Smooth muscle cell (in vitro differentiated cells): ENCODE measurements around the gene PHKG2. TPM values are rescaled to one million over a fixed set of nuclear protein-coding genes. Genes with fewer than 3 reads are reported as not detected.

Experiments
- DNase-seq: peaks from one replicate; lab custom pipeline; 2025; ENCODE audit not compliant: unreplicated experiment; lab: John Stamatoyannopoulos, UW
- H2AFZ ChIP-seq: fragments of 200-600 bp; sonication (generic); 2 replicates; pipeline ENCODE4 v1.6.0; 2016; ENCODE audit warnings: antibody characterized with exemption, low read depth, mild to moderate bottlenecking
- H3F3A ChIP-seq: fragments of 200-600 bp; sonication (generic); 2 replicates; pipeline ENCODE4 v1.6.0; 2017; ENCODE audit warnings: antibody characterized with exemption, low read depth
- H3K27ac ChIP-seq: fragments of 200-600 bp; sonication (generic); 2 replicates; pipeline ENCODE4 v1.5.1; 2016; ENCODE audit warnings: low read depth, mild to moderate bottlenecking
- H3K27me3 ChIP-seq: fragments of 200-600 bp; sonication (generic); 2 replicates; pipeline ENCODE4 v1.6.1; 2016; ENCODE audit warnings: low read depth, mild to moderate bottlenecking
- H3K36me3 ChIP-seq: fragments of 200-600 bp; sonication (generic); 2 replicates; pipeline ENCODE4 v1.5.1; 2016; ENCODE audit warnings: low read depth
- H3K4me1 ChIP-seq: fragments of 200-600 bp; sonication (generic); 2 replicates; pipeline ENCODE4 v1.5.1; 2016; ENCODE audit warnings: low read depth
- H3K4me2 ChIP-seq: fragments of 200-600 bp; sonication (generic); 2 replicates; pipeline ENCODE4 v1.6.0; 2016; ENCODE audit warnings: mild to moderate bottlenecking
- H3K4me3 ChIP-seq: fragments of 200-600 bp; sonication (generic); 2 replicates; pipeline ENCODE4 v1.5.1; 2016; ENCODE audit warnings: mild to moderate bottlenecking
- H3K79me2 ChIP-seq: fragments of 200-600 bp; sonication (generic); 2 replicates; pipeline ENCODE4 v1.6.0; 2016; ENCODE audit warnings: low read depth, mild to moderate bottlenecking
- H3K9ac ChIP-seq: fragments of 200-600 bp; sonication (generic); 2 replicates; pipeline ENCODE4 v1.6.0; 2016; ENCODE audit warnings: low read depth
- H3K9me3 ChIP-seq: fragments of 200-600 bp; sonication (generic); replicated peaks from 2 replicates; pipeline ENCODE4 v1.5.1; 2016; ENCODE audit warnings: low read depth
- H4K20me1 ChIP-seq: fragments of 200-600 bp; sonication (generic); 2 replicates; pipeline ENCODE4 v1.6.0; 2016; ENCODE audit warnings: low read depth
- WGBS: methylation state at CpG from one replicate; pipeline ENCODE4 v1.1.7; 2016; ENCODE audit warnings: low lambda C conversion rate; 5-methylcytosine and 5-hydroxymethylcytosine counted together
- polyA plus RNA-seq: library from polyadenylated mRNA; unstranded; fragments of >200 nt; fragmentation: Nextera tagmentation; extraction: Ambion mirVana; gene quantifications from 2 replicates; pipeline ENCODE4 v1.2.1, GENCODE V29; 2016
- total RNA-seq: library from RNA; depleted of rRNA; stranded (reverse); fragments of >200 nt; gene quantifications from 2 replicates; pipeline ENCODE4 v1.2.3, GENCODE V29; 2014
- TF ChIP-seq, protein P1 (sequence below): fragments of 200-600 bp; sonication (generic); IDR thresholded peaks from 2 replicates; pipeline ENCODE4 v1.5.1; 2017; ENCODE audit warnings: borderline replicate concordance, mild to moderate bottlenecking, antibody characterized with exemption; ENCODE audit not compliant: insufficient read depth, poor library complexity, severe bottlenecking

PHKG2 gene
- total and polyA plus RNA-seq, 2 experiments from 2014 or later, result 24.9 to 39.1 TPM

DNA sequence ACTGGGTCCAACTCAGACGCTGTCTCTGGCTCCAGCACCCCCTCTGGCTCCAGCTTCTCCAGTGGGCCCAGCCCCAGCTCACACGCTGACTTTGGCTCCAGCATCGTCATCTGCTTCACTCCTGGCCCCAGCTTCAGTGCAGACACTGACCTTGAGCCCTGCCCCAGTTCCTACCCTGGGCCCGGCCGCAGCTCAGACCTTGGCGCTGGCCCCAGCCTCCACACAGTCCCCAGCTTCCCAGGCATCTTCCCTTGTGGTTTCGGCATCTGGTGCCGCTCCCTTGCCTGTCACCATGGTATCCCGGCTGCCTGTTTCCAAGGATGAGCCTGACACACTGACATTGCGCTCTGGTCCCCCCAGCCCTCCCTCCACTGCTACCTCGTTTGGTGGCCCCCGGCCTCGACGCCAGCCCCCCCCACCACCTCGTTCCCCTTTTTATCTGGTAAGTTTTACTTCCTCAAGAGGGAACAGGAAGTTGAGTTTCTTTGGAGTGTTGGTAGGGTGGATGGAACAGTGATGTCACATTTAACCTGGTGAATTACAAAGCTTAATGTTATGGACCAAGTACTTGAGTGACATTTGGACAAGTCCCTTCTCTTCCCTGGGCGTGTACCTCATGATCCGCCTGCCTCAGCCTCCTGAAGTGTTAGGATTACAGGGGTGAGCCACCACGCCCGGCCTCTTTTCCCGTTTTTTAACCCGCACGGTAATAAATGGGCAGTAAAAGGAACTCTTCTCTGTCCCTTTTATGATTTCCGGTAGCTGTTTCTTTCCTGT, 23.4 kb upstream of the PHKG2 start:
- no peak for DNase-seq
- Histone ChIP-seq H3K27me3 (no peaks in the 10 kb centered on the region), H4K20me1 (peaks cover 38% of the 10 kb centered on the region), H3K4me1 (no peaks in the 10 kb centered on the region), H3F3A (no peaks in the 10 kb centered on the region), H3K4me3 (no peak overlapping the region), H3K79me2 (peaks cover 37% of the 10 kb centered on the region), H3K27ac (no peak overlapping the region), H3K9me3 (no peaks in the 10 kb centered on the region), H2AFZ (no peak overlapping the region), H3K36me3 (peaks cover 39% of the 10 kb centered on the region), H3K4me2 (no peak overlapping the region), H3K9ac (no peak overlapping the region)
- 99% methylated on average over 23 of the region's 23 CpGs for WGBS
- TF ChIP-seq, protein P1, sequence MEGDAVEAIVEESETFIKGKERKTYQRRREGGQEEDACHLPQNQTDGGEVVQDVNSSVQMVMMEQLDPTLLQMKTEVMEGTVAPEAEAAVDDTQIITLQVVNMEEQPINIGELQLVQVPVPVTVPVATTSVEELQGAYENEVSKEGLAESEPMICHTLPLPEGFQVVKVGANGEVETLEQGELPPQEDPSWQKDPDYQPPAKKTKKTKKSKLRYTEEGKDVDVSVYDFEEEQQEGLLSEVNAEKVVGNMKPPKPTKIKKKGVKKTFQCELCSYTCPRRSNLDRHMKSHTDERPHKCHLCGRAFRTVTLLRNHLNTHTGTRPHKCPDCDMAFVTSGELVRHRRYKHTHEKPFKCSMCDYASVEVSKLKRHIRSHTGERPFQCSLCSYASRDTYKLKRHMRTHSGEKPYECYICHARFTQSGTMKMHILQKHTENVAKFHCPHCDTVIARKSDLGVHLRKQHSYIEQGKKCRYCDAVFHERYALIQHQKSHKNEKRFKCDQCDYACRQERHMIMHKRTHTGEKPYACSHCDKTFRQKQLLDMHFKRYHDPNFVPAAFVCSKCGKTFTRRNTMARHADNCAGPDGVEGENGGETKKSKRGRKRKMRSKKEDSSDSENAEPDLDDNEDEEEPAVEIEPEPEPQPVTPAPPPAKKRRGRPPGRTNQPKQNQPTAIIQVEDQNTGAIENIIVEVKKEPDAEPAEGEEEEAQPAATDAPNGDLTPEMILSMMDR, result no peak

DNA sequence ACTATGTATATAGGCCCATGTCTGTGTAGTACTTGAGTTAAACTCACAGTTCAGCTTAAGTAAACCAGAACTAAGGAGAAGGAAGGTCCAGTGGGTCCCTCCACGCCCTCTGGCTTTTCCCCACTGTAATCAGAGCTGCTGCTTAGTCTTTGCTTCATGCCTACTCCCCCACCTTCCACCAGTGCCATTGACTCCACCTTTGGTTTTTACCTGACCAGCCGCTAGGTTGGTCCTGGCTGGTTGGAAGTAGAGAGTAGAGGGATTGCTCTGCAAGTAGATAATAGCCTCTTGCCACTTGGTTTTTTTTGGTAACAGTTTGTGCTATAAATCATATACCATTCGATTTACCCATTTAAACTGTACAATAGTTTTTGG, 22.8 kb upstream of the PHKG2 start:
- Histone ChIP-seq H3K4me3 (no peak overlapping the region), H3K36me3 (peaks cover 42% of the 10 kb centered on the region), H3K9me3 (no peaks in the 10 kb centered on the region), H3K9ac (no peak overlapping the region), H4K20me1 (peaks cover 32% of the 10 kb centered on the region), H3K4me1 (no peaks in the 10 kb centered on the region), H2AFZ (no peak overlapping the region), H3K27me3 (no peaks in the 10 kb centered on the region), H3K4me2 (no peak overlapping the region), H3K79me2 (peaks cover 37% of the 10 kb centered on the region), H3K27ac (no peak overlapping the region), H3F3A (no peaks in the 10 kb centered on the region)
- WGBS, result 96% methylated on average over 3 of the region's 3 CpGs
- DNase-seq, result no peak
- TF ChIP-seq, protein P1, result no peak

DNA sequence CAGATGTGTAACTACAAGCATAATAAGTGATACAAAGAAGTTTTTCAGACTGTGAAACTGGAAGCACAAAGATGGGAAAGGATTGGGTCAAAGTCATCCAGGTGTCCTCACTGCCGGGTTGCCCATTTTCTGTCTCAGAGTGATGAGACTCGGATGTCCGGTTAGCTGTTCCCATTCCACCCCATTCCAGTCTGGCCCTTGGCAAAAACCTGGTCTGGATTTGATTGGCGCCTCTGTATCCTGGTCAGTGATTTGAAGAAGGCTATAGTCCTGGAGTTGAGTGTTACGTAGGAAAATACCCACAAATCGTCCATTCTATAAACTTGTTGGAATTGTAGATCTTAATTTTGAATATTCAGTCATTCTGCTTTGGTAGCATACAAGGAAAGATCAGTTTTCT, 19.9 kb upstream of the PHKG2 start:
- H4K20me1 ChIP-seq, result peaks cover 16% of the 10 kb centered on the region

More for the DNA sequence above, 19.9 kb upstream of the PHKG2 start:
- H3K4me2 ChIP-seq, result no peak overlapping the region
- no peaks in the 10 kb centered on the region for H3K9me3 ChIP-seq
- H3K4me3 ChIP-seq, result no peak overlapping the region
- no peaks in the 10 kb centered on the region for H3K27me3 ChIP-seq
- H3F3A ChIP-seq, result no peaks in the 10 kb centered on the region
- no peak overlapping the region for H2AFZ ChIP-seq
- no peak for DNase-seq
- H3K4me1 ChIP-seq, result no peaks in the 10 kb centered on the region
- H3K9ac ChIP-seq, result no peak overlapping the region
- 93% methylated on average over 6 of the region's 6 CpGs for WGBS
- peaks cover 39% of the 10 kb centered on the region for H3K36me3 ChIP-seq
- H3K27ac ChIP-seq, result no peak overlapping the region
- TF ChIP-seq, protein P1, result no peak
- H3K79me2 ChIP-seq, result peaks cover 27% of the 10 kb centered on the region
